HEK293T (cell line): Measurements from ENCODE around the gene GINS2.

ENCODE experiments used
- SP1 ChIP-seq: fragments of 450-650 bp; IDR thresholded peaks from 2 replicates; pipeline ENCODE4 v1.6.1; 2017
- SUZ12 ChIP-seq: fragments of 450-650 bp; IDR thresholded peaks from 2 replicates; pipeline ENCODE4 v1.6.1; 2016; ENCODE audit warnings: mild to moderate bottlenecking
- TF ChIP-seq, protein P1 (sequence below): fragments of 450-650 bp; IDR thresholded peaks from 2 replicates; pipeline ENCODE4 v1.6.1; 2016

DNA sequence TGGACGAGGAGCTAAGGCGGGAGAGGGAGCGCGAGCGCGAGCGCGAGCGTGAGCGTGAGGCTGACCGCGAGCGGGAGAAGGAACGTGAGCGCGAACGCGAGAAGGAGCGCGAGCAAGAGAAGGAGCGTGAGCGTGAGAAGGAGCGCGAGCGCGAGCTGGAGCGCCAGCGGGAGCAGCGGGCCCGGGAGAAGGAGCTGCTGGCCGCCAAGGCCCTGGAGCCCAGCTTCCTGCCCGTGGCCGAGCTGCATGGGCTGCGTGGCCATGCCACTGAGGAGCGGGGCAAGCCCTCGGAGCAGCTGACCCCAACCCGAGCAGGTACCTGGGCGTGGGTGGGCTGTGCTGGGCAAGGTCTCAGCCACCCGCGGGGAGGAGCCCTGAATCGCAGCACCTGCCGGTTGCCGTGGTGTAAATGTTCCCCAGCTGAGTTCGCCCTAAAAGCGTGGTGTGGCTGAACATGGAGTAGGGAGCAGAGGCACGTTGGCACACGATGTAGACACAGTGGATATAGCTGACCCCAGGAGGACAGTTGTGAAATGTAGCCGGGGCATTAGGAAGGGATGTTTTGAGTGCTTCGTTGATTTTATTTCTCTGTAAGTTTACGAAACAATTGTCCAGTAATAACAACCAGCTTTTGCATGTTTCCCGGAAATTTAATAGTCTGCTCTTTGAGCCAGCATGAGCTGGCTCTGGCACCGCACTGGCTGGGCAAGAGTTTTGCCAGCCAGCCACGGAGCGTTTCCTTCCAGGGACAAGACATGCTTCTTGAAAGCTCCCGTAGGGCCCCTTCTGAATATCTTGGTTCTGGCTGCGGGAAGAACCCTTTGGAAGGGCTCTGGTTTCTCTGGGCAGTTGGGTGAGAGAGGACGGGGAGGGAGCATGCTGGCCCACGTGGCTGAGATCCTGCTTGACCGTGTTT lies 32.1 kb downstream of the GINS2 start:
- TF ChIP-seq SUZ12 (no peak), SP1 (no peak)
- TF ChIP-seq, protein P1, sequence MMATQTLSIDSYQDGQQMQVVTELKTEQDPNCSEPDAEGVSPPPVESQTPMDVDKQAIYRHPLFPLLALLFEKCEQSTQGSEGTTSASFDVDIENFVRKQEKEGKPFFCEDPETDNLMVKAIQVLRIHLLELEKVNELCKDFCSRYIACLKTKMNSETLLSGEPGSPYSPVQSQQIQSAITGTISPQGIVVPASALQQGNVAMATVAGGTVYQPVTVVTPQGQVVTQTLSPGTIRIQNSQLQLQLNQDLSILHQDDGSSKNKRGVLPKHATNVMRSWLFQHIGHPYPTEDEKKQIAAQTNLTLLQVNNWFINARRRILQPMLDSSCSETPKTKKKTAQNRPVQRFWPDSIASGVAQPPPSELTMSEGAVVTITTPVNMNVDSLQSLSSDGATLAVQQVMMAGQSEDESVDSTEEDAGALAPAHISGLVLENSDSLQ, result no peak
